ENCODE results near the gene MCM10.

MCM10 gene

GRCh38 chr10:13165177-13165576 is 3.8 kb downstream of the MCM10 start:
- no peak for DNase-seq (ENCODE audit: low read depth in 2 of 2)

- DNase-seq (ENCODE audit: low read depth in 2 of 2), result no peak
Measured at GRCh38 chr10:13167568-13167967, 6.2 kb downstream of the MCM10 start.

GRCh38 chr10:13168781-13169180 is 7.4 kb downstream of the MCM10 start:
- no peak for DNase-seq (ENCODE audit: low read depth in 2 of 2)

- DNase-seq (ENCODE audit: low read depth in 2 of 2), result no peak
Measured at GRCh38 chr10:13173616-13174015, 12.3 kb downstream of the MCM10 start.

- DNase-seq (ENCODE audit: low read depth in 2 of 2), result no peak
Measured at GRCh38 chr10:13180788-13181187, 19.4 kb downstream of the MCM10 start.

- no peak for DNase-seq (ENCODE audit: low read depth in 2 of 2)
Measured at GRCh38 chr10:13182424-13182823, 21.1 kb downstream of the MCM10 start.

GRCh38 chr10:13183625-13184024 is 22.3 kb downstream of the MCM10 start:
- no peak for DNase-seq (ENCODE audit: low read depth in 2 of 2)

GRCh38 chr10:13184276-13184675 is 22.9 kb downstream of the MCM10 start:
- no peak for DNase-seq (ENCODE audit: low read depth in 2 of 2)

- no peak for DNase-seq (ENCODE audit: low read depth in 2 of 2)
Measured at GRCh38 chr10:13184730-13185514, 23.6 kb downstream of the MCM10 start.

GRCh38 chr10:13187135-13187534 is 25.8 kb downstream of the MCM10 start:
- no peak for DNase-seq (ENCODE audit: low read depth in 2 of 2)

GRCh38 chr10:13188593-13188992 is 27.2 kb downstream of the MCM10 start:
- DNase-seq (ENCODE audit: low read depth in 2 of 2), result no peak

- DNase-seq (ENCODE audit: low read depth in 2 of 2), result no peak
Measured at GRCh38 chr10:13189961-13190360, 28.6 kb downstream of the MCM10 start.

GRCh38 chr10:13190816-13191215 is 29.5 kb downstream of the MCM10 start:
- DNase-seq (ENCODE audit: low read depth in 2 of 2), result no peak

GRCh38 chr10:13191362-13191761 is 30.0 kb downstream of the MCM10 start:
- no peak for DNase-seq (ENCODE audit: low read depth in 2 of 2)

GRCh38 chr10:13193637-13194036 is 32.3 kb downstream of the MCM10 start:
- DNase-seq (ENCODE audit: low read depth in 2 of 2), result no peak

- DNase-seq (ENCODE audit: low read depth in 2 of 2), result no peak
Measured at GRCh38 chr10:13195016-13195415, 33.7 kb downstream of the MCM10 start.

- DNase-seq (ENCODE audit: low read depth in 2 of 2), result no peak
Measured at GRCh38 chr10:13201132-13201531, 39.8 kb downstream of the MCM10 start.

- DNase-seq (ENCODE audit: low read depth in 2 of 2), result no peak
Measured at GRCh38 chr10:13206091-13206490, 44.7 kb downstream of the MCM10 start.

- no peak for DNase-seq (ENCODE audit: low read depth in 2 of 2)
Measured at GRCh38 chr10:13206546-13207443, 45.4 kb downstream of the MCM10 start.

GRCh38 chr10:13213163-13213562 is 51.8 kb downstream of the MCM10 start:
- DNase-seq (ENCODE audit: low read depth in 2 of 2), result no peak

GRCh38 chr10:13218878-13219277 is 57.5 kb downstream of the MCM10 start:
- no peak for DNase-seq (ENCODE audit: low read depth in 2 of 2)

- no peak for DNase-seq (ENCODE audit: low read depth in 2 of 2)
Measured at GRCh38 chr10:13219685-13220670, 58.6 kb downstream of the MCM10 start.

Measured in stimulated activated CD8-positive, alpha-beta memory T cell treated with anti-CD3 and anti-CD28 coated beads, Interleukin-7, amount 100 ng/mL, for 4 hours (primary cell).